ENCODE measurements around the gene RASIP1. TPM values are rescaled to one million over a fixed set of nuclear protein-coding genes. Genes with fewer than 3 reads are reported as not detected.
A peak's percentile ranks its signal among the peaks of the same experiment; 100 is the strongest.
"Not testable (repeated sequence)": the region's sequence is repeated elsewhere in the genome, so short reads cannot be mapped to it uniquely, and the experiment has no call there.

RASIP1 gene, protein sequence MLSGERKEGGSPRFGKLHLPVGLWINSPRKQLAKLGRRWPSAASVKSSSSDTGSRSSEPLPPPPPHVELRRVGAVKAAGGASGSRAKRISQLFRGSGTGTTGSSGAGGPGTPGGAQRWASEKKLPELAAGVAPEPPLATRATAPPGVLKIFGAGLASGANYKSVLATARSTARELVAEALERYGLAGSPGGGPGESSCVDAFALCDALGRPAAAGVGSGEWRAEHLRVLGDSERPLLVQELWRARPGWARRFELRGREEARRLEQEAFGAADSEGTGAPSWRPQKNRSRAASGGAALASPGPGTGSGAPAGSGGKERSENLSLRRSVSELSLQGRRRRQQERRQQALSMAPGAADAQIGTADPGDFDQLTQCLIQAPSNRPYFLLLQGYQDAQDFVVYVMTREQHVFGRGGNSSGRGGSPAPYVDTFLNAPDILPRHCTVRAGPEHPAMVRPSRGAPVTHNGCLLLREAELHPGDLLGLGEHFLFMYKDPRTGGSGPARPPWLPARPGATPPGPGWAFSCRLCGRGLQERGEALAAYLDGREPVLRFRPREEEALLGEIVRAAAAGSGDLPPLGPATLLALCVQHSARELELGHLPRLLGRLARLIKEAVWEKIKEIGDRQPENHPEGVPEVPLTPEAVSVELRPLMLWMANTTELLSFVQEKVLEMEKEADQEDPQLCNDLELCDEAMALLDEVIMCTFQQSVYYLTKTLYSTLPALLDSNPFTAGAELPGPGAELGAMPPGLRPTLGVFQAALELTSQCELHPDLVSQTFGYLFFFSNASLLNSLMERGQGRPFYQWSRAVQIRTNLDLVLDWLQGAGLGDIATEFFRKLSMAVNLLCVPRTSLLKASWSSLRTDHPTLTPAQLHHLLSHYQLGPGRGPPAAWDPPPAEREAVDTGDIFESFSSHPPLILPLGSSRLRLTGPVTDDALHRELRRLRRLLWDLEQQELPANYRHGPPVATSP
- 10 to 100 TPM in 2 of 4 donors, 1 to 10 TPM in 2; 4.7 to 16.8 (median 11.4) TPM for total RNA-seq

DNA sequence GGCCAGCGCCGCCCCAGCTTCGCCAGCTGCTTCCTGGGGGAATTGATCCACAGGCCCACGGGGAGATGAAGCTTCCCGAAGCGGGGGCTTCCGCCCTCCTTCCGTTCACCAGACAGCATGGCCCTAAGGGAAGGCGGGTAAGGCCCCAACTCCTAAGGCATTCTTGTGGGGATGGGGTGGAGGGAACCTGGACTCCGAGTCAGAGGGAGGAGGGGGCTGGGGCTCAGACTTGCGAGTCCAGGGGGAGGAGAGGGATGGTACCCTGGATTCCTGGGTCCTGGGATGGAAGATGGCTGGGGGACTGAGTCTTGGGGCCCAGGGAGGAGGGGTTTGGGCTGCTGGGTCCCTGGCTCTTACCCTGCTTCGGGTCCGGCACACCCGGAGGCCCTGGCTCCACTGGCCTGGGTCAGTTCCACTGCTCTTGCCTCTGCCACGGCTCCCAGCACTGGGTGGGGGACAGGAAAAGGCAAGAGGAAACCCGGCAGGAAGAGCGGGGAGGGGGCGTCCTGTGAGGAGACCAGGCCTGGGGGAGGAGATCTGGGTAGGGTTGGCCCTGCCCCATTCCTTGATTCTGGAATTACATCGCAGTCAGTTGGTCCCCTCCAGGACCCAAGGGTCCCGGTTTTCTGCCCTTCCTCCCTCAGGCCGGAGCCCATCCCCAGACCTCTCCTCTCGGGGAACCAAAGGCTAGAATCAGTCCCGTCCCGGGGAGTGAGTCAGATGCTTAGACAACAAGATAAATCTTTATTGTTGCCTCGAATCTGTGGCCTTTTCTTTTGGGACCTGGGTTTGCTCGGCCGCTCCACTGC lies at the start of gene RASIP1:
Gene RASIP1, minus strand, starts transcription at position 447 of the 809 bp plus-strand sequence. Its CDS starts 328 bp downstream, at position 119.
- H3K4me3 ChIP-seq (ENCODE audit: low read depth, poor library complexity, severe bottlenecking): peak within 1 kb of the TSS; percentile 45
- intact Hi-C loops (cut with DNase I; ENCODE audit: low total_unique reads): no loop called here
- TF ChIP-seq, protein P1, sequence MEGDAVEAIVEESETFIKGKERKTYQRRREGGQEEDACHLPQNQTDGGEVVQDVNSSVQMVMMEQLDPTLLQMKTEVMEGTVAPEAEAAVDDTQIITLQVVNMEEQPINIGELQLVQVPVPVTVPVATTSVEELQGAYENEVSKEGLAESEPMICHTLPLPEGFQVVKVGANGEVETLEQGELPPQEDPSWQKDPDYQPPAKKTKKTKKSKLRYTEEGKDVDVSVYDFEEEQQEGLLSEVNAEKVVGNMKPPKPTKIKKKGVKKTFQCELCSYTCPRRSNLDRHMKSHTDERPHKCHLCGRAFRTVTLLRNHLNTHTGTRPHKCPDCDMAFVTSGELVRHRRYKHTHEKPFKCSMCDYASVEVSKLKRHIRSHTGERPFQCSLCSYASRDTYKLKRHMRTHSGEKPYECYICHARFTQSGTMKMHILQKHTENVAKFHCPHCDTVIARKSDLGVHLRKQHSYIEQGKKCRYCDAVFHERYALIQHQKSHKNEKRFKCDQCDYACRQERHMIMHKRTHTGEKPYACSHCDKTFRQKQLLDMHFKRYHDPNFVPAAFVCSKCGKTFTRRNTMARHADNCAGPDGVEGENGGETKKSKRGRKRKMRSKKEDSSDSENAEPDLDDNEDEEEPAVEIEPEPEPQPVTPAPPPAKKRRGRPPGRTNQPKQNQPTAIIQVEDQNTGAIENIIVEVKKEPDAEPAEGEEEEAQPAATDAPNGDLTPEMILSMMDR (IDR thresholded peaks at IDR 0.05): no peak
- no peak for TF ChIP-seq POLR2A (IDR thresholded peaks at IDR 0.05)
- WGBS, 2 donors: 49 to 61% methylated on average over 26 to 27 of the region's 27 CpGs
- no peak for DNase-seq (ENCODE audit: low spot score in 2 of 2)

DNA sequence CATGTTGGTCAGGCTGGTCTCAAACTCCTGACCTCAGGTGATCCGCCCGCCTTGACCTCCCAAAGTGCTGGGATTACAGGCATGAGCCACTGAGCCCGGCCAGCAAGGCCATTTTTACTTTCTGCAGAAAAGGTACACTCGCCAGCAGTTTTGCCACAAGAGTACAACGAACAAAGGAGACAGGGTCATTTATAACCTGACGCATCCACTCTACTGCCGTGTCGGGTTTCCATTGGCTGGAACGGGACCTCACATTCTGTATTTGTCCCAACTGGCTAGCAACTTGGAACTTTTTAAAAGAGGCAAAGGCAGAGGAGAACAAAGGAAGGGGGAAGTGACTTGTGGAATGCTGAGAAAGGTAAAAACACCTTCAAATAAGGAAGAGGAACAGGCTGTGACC lies 46.9 kb upstream of the RASIP1 start:
- intact Hi-C loops (cut with DNase I; ENCODE audit: low total_unique reads): loop anchor here (10.0 kb wide), 1 partner anchor 143 kb away; the partner anchor contains the start of gene CA11

DNA sequence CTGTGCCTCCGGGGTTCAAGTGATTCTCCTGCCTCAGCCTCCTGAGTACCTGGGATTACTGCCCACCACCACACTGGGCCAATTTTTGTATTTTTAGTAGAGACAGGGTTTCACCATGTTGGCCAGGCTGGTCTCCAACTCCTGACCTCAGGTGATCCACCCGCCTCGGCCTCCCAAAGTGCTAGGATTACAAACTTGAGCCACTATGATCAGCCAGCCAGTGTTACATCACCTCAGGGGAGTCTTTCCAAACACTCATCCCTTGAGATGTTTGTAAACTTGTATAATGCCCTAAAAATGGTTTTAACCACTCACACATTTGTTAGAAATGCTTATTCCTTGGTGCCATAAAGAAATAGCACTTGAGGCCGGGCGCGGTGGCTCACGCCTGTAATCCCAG lies 46.0 kb upstream of the RASIP1 start:
- DNase-seq (ENCODE audit: low spot score in 2 of 2); H3K4me3 ChIP-seq (ENCODE audit: low read depth, poor library complexity, severe bottlenecking): not testable (repeated sequence)
- intact Hi-C loops (cut with DNase I; ENCODE audit: low total_unique reads): loop anchor here (10.0 kb wide), 1 partner anchor 142 kb away; the partner anchor contains the start of gene CA11
- 91 to 97% methylated on average over 7 of the region's 7 CpGs for WGBS, 2 donors

More for the DNA sequence above, 46.9 kb upstream of the RASIP1 start:
- WGBS, 2 donors: 82 to 90% methylated on average over 9 of the region's 9 CpGs
- not testable (repeated sequence) for H3K4me3 ChIP-seq (ENCODE audit: low read depth, poor library complexity, severe bottlenecking); DNase-seq (ENCODE audit: low spot score in 2 of 2)

DNA sequence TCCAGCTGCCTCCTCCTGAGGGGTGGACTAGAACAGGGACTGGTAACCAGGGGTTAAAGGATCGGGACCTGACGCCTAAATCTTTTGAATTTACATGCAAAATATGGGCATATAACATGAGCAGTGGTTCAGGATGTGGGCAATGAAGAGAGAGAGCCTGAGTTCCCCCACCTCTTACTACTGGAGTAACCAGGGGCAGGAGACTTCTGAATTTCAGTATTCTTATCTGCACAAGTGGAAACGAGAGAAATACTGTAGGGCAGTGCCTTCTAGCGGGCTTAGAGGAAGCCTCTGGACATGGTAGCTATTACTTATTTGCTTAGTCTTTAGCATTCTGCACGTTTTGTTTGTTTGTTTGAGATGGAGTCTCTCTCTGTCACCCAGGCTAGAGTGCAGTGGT lies 44.1 kb upstream of the RASIP1 start:
- no peak for DNase-seq (ENCODE audit: low spot score in 2 of 2)
- intact Hi-C loops (cut with DNase I; ENCODE audit: low total_unique reads): loop anchor here (10.0 kb wide), 1 partner anchor 140 kb away; the partner anchor contains the start of gene CA11
- 69 to 73% methylated on average over 5 of the region's 5 CpGs for WGBS, 2 donors
- no peak overlapping the region for H3K4me3 ChIP-seq (ENCODE audit: low read depth, poor library complexity, severe bottlenecking)
- TF ChIP-seq, protein P1 (IDR thresholded peaks at IDR 0.05): no peak
- TF ChIP-seq POLR2A (IDR thresholded peaks at IDR 0.05): no peak

DNA sequence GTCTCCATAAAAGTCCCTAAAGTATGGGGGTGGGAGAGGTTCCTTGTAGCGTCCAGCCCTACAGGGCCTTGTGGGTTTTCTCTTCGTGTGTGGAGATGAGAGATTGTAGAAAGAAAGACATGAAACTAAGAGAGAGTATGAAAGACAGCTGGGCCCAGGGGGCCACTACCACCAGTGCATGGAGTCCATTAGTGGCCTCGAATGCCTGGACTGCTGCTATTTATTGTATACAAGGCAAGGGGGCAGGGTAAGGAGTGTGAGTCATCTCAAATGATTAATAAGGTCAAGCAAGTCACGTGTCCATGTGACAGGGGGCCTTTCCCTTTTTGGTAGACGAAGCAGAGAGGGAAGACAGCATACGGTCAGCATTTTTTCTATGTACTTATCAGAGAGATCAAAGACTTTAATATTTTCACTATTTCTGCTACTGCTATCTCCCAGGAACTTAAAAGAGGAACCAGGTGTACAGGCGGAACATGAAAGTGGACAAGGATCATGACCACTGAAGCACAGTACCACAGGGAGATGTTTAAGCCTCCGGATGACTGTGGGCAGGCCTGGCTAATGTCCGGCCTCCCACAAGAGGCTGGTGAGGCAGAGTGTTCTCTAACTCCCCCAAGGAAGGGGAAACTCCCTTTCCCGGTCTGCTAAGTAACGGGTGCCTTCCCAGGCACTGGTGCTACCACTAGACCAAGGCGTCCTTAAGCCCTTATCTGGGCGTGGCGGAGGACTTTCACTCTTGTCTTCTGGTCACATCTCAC lies 40.4 kb upstream of the RASIP1 start:
- DNase-seq (ENCODE audit: low spot score in 2 of 2): peak in 1 of 2 donors; percentile 40
- no peak for TF ChIP-seq POLR2A (IDR thresholded peaks at IDR 0.05)
- TF ChIP-seq, protein P1 (IDR thresholded peaks at IDR 0.05): no peak

More for the DNA sequence above, 40.4 kb upstream of the RASIP1 start:
- intact Hi-C loops (cut with DNase I; ENCODE audit: low total_unique reads): loop anchor here (10.0 kb wide), 1 partner anchor 136 kb away; the partner anchor contains the start of gene CA11
- 58 to 61% methylated on average over 14 of the region's 14 CpGs for WGBS, 2 donors
- H3K4me3 ChIP-seq (ENCODE audit: low read depth, poor library complexity, severe bottlenecking): no peak overlapping the region

Measured in lower leg skin (tissue), 4 donors.